Testis (tissue), 2 donors: ENCODE measurements around the gene SH3RF1.

Experiments used
- POLR2A ChIP-seq: fragments of 450-650 bp; IDR thresholded peaks from one replicate; pipeline ENCODE4 v1.6.1; 2017; ENCODE audit warnings: antibody characterized with exemption, mild to moderate bottlenecking, moderate library complexity
- TF ChIP-seq, protein P1 (sequence below), 3 experiments: fragments of 450-650 bp in 2 of 3; fragments of 200-600 bp in 1 of 3; sonication (generic) in 1 of 3; IDR thresholded peaks; one replicate each; pipeline ENCODE4 v1.5.1; 2016 to 2019; ENCODE audit warnings: antibody characterized with exemption in 3 of 3, mild to moderate bottlenecking in 2 of 3, moderate library complexity in 1 of 3

DNA sequence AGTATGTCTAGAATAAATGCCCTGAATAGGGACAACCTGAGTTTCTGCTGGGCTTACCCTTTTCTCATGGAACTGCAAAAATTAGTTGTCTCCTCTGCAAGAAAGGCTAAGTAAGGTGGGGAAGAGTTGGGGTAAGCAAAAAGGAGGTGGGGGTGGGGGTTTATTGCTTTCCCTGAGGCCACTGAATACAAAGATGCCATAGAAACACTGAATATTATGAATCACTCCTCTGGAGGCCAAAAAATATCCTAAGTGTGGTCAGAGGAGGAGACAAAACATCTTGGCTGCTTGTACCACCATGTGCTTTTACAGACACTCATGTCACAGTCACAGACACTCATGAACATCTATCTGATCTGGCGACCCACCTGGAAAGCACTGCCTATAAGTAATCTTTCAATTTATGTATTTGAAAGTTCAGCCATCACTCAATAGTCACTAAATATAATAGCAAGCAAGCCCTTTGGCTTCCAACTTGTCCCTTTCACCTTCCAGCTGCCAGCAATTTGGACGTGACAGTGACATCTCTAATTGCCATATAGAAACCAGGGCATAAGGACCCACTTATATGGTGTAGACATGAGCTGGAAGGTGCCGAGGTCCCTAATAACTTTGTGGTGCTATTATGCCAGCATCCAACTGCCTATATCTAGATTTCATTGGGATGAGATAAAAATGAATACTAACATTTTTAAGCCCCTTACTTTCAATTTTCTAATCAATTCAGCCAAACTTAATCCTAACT, 138.0 kb downstream of the SH3RF1 start:
- TF ChIP-seq, protein P1, sequence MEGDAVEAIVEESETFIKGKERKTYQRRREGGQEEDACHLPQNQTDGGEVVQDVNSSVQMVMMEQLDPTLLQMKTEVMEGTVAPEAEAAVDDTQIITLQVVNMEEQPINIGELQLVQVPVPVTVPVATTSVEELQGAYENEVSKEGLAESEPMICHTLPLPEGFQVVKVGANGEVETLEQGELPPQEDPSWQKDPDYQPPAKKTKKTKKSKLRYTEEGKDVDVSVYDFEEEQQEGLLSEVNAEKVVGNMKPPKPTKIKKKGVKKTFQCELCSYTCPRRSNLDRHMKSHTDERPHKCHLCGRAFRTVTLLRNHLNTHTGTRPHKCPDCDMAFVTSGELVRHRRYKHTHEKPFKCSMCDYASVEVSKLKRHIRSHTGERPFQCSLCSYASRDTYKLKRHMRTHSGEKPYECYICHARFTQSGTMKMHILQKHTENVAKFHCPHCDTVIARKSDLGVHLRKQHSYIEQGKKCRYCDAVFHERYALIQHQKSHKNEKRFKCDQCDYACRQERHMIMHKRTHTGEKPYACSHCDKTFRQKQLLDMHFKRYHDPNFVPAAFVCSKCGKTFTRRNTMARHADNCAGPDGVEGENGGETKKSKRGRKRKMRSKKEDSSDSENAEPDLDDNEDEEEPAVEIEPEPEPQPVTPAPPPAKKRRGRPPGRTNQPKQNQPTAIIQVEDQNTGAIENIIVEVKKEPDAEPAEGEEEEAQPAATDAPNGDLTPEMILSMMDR (IDR thresholded peaks at IDR 0.05), result no peak
- TF ChIP-seq POLR2A, result no peak
